IPS-18a (cell line): ENCODE data around the gene ABO.
"Not testable (repeated sequence)": the region's sequence is repeated elsewhere in the genome, so short reads cannot be mapped to it uniquely, and the experiment has no call there.

Experiments used
- H3K27ac ChIP-seq: one replicate; pipeline ENCODE4 v1.5.1; 2013; ENCODE audit warnings: low read length
- H3K27me3 ChIP-seq: one replicate; pipeline ENCODE4 v1.6.1; 2013; ENCODE audit warnings: mild to moderate bottlenecking, low read length; ENCODE audit not compliant: control insufficient read depth, insufficient read depth
- H3K36me3 ChIP-seq: one replicate; pipeline ENCODE4 v1.6.1; 2013; ENCODE audit warnings: low read depth, low read length; ENCODE audit not compliant: control insufficient read depth
- H3K4me1 ChIP-seq: one replicate; pipeline ENCODE4 v1.6.1; 2013; ENCODE audit warnings: low read depth, low read length; ENCODE audit not compliant: control insufficient read depth
- H3K4me3 ChIP-seq: one replicate; pipeline ENCODE4 v1.5.1; 2013; ENCODE audit warnings: low read length
- H3K9ac ChIP-seq: one replicate; pipeline ENCODE4 v1.6.1; 2013; ENCODE audit warnings: mild to moderate bottlenecking, low read length, moderate library complexity
- H3K9me3 ChIP-seq: one replicate; pipeline ENCODE4 v1.6.1; 2013; ENCODE audit warnings: low read depth, low read length; ENCODE audit not compliant: control insufficient read depth

The ABO gene

DNA sequence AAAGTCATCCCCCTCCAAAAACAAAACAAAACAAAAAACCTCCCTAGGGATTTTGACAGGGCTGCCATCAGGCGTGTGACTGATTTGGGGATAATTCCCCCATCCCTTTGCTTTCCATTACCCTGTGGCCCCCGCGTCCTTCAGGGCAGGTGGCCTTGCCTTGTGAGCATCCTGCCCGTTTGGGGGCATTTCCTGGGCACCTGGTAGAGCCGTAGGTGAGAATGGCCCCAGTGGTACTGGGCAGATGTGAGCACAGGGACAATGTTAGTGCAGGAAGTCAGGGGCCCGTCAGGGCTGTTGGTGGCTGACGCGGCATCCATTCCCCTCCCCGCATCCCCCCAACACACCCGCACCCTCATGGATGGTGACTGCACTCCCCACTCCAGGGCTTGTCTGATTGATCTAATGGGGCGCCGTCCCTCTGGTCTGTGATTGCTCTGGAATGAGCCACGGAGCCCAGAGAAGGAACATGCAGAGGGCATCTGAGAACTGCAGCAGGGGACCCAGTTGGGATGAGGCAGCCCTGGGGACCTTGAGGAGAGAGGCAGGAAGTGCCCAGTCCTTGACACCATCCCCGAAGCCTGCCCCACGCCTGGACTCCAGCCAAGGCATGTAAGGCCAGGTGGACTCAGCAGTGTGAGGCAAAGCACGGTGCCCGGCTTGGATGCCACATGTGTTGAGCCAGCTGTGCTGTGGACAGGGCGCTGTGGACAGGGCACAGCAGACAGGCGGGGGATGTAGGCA, 38.5 kb downstream of the ABO start:
- H3K9ac ChIP-seq, result not testable (repeated sequence)

DNA sequence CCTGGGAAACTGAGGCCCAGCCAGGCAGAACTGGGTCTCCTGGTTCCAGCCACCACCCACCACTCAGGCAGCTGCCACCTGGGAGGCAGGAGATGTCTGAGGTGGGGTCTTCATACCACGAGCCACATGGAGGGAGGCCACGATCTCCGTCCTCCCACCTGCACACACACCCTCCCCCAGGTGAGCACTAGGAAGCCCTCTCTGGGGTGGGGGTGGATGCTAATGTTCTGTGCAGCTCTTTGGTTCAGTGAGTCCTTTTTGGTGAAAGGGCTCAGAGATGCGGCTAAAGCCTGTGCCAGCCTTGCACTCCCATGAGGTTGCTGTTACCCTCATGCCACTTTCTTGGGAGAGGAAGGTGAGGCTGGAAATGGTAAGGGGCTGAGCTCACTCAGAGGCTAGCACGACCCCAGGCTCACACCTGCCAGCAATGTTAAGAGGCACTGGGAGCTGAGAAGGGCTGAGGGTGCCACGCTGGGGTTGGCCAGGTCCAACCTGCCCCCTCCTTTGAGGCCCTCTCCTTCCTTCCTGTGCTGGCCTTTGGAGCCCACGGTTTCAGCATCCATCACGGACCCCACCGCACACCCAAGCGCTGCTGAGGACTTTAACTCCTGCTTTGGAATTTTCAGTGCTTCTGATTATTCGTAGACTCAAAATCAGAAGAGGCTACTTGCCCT, 39.3 kb downstream of the ABO start:
- Histone ChIP-seq H3K9me3 (no peaks in the 10 kb centered on the region), H3K4me3 (no peak overlapping the region), H3K36me3 (no peaks in the 10 kb centered on the region), H3K4me1 (no peaks in the 10 kb centered on the region), H3K27ac (no peak overlapping the region), H3K9ac (no peak overlapping the region), H3K27me3 (peaks cover 17% of the 10 kb centered on the region)

More for the DNA sequence above, 38.5 kb downstream of the ABO start:
- H3K27ac ChIP-seq, H3K36me3 ChIP-seq, H3K4me1 ChIP-seq, H3K4me3 ChIP-seq, H3K9me3 ChIP-seq: not testable (repeated sequence)
- H3K27me3 ChIP-seq, result peaks cover 17% of the 10 kb centered on the region

DNA sequence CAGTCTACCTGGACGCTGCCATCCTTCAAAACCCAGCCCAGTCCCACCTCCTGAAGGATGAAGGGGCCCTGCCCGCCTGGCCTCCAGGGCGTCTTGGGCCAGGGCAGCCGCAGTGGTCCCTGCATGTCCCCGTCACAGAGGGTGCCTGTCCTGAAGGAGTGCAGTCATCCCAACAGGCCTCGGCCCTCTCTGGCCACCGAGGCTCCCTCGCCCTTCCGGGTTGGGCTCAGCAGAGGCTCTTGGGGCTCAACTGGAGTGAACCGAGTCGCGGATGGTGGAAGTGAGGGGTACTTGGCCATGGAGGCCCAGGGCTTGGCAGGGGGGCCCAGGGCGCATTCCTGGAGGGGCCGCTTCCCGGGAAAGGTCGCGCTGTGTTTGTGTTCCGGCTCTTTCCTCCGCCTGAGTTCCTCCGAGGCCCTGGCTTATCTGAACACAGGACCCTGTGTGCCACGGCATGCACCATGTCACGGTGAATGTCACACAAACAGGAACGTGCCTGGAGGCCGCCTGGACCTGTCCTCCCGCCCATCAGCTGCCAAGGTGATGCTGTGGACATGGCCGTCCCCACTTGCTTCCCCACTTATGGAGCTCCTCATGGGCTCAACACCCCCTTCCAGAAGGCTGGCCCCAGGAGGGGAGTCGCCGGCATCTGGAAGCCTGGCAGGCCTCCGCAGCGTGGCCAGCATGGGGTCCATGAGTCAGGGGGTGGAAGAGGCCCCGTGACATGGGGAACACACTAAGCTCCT, 40.3 kb downstream of the ABO start:
- Histone ChIP-seq H3K4me3 (no peak overlapping the region), H3K9me3 (no peaks in the 10 kb centered on the region), H3K27me3 (peaks cover 17% of the 10 kb centered on the region), H3K9ac (no peak overlapping the region), H3K4me1 (no peaks in the 10 kb centered on the region), H3K27ac (no peak overlapping the region), H3K36me3 (no peaks in the 10 kb centered on the region)

DNA sequence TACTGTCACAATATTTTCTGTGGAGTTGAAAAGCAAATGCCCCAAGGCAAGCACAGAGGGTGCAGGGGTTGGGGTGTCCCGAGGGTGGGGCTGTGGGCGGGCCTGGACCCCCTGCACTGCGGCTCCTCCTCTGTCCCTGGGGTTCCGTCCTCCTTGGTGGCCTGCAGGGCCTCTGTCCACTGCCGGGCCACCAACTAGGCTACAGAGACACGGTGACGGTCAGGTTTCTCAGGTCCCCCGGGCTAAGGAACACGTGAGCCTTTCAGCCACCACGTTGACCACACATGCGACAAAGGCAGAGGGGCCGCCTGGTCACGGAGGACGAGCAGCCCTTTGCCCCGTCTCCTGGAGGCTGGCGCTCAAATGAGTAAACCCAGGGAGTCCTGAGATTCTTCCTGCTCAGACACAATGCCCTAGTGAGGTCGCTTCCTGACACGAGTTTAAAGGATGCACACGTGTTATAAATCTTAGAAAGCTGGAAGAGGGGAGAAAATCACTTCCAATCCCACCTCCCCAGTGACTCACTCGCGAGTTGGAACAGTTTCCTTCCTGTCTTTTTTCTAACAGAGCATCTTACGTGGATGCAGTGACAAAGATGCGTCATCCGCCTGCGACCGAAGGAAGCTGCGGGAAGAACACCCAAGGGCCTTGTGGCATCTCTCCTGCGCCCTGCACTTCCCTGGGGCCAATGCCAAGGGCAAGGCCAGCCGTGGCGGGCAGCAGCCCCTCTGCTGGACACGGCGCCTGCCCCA, 41.1 kb downstream of the ABO start:
- Histone ChIP-seq H3K36me3 (no peaks in the 10 kb centered on the region), H3K9me3 (no peaks in the 10 kb centered on the region), H3K9ac (no peak overlapping the region), H3K27me3 (peaks cover 17% of the 10 kb centered on the region), H3K27ac (no peak overlapping the region), H3K4me1 (no peaks in the 10 kb centered on the region), H3K4me3 (no peak overlapping the region)

DNA sequence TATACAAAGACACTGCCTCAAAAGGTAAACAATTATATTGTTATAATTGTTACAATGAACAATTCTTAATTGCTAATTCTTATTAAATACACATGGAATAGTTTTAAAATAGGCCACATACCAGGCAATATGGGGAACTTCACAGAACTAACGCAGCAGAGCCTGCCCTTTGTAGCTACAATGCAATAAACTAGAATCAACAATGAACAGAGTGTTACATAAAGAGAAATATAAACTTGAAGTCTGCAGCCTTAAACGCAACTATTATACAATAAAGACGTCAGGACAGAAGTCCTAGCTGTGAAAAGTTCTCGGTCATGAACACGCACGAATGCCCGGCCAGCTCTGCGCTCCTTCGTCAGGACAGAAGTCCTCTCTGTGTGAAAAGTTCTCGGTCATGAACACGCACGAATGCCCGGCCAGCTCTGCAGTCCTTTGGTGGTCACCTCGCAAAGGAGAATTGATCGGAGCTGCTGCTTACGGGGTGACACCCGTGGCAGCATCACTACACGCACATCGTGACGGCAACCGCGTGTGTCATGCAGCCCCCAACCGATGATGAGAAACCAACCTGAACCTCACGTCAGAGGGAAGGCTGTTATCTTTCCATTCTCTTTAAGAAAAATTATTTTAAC, 43.0 kb downstream of the ABO start:
- not testable (repeated sequence) for H3K36me3 ChIP-seq, H3K9ac ChIP-seq, H3K4me3 ChIP-seq, H3K9me3 ChIP-seq, H3K27ac ChIP-seq, H3K4me1 ChIP-seq, H3K27me3 ChIP-seq

DNA sequence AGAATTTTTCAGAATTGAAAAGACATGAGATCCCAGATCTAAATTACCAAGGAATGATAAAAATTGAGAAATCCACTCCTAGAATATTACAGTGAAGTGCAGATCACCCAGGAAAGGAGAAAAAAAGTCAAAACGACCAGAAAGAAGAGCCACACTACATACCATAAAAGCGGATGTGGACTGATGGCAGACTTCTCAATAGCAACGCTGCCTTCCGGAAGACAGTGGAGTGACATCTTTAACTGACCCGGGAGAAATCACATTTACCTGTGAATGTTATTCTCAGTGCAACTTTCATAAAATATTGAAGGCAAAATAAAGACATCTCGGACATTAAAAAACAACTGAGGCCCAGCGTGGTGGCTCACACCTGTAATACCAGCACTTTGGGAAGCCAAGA, 44.5 kb downstream of the ABO start:
- H3K9me3 ChIP-seq, H3K27me3 ChIP-seq, H3K27ac ChIP-seq, H3K36me3 ChIP-seq, H3K4me1 ChIP-seq, H3K4me3 ChIP-seq, H3K9ac ChIP-seq: not testable (repeated sequence)

DNA sequence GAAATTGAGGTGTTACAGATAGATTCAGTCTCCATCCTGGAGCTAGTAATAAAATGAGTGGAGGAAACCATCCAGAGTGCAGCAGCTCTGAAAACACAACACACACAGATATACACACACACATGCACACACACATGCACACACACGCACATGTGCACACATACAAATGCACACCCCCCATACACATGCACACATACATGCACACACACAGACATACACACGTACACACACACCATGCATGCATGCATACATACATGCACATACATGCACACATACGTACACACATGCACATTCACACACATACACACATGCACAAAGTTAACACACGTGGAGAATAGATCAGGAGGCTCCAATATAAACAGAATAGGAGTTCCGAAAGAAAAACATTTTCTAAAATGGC, 44.9 kb downstream of the ABO start:
- Histone ChIP-seq H3K27ac (no peak overlapping the region), H3K9me3 (no peaks in the 10 kb centered on the region), H3K36me3 (no peaks in the 10 kb centered on the region), H3K9ac (no peak overlapping the region), H3K4me1 (no peaks in the 10 kb centered on the region), H3K27me3 (no peaks in the 10 kb centered on the region), H3K4me3 (no peak overlapping the region)

DNA sequence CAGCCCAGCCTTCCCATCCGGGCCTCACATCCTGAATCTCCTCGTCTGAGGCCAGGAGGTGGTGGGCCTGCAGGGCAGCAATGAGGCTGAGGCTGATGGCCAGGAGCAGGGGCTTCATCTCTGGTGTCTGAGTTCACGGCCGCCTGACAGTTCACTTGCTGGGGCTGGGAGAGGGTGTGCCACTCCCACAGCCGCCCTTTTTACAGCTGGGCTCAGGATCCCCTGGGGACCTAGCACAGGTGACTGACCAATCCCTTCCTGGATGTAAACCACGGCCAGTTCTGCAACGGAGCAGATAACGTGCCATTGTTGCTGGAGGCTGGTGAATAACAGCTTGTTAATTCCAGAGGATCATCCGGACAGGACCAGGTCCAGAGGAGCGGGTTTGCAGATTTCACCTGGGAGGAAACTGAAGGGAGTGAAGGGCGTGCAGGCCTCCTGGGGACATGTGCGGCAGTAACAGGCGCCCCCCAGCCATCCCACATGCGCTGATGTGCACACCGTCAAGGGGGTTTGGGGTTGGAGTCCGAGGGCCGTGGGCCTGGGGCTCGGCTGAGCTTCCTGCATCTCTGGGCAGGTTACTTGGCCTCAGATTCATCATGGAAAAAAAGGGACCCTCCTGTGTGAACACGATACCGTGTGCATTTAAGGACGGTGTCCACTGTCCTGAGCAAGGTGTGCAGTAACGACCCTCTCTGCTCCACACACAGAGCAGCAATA, 46.4 kb downstream of the ABO start:
- H3K4me3 ChIP-seq, H3K4me1 ChIP-seq, H3K9me3 ChIP-seq, H3K9ac ChIP-seq, H3K27ac ChIP-seq, H3K27me3 ChIP-seq, H3K36me3 ChIP-seq: not testable (repeated sequence)

DNA sequence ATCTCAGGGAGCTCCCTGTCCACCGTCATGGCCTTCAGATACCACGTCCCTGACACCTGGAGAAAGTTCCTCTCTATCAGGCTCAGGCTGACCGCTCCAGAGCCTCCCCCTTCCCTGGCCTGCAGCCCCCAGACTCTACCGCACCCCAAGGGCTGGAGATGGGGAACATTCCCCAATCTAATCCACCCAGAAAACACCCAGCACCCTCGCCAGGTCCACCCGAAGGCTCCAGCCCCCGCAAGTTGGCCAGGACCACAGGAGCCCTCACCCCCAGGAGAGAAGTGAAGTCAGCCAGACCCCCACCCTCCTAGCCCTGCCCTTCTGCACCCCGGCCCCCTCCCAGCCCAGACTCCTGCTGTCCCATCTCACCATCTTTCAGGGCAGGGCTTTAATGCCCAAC, 47.0 kb downstream of the ABO start:
- H3K27ac ChIP-seq, H3K36me3 ChIP-seq, H3K27me3 ChIP-seq, H3K4me1 ChIP-seq, H3K9me3 ChIP-seq, H3K4me3 ChIP-seq, H3K9ac ChIP-seq: not testable (repeated sequence)

DNA sequence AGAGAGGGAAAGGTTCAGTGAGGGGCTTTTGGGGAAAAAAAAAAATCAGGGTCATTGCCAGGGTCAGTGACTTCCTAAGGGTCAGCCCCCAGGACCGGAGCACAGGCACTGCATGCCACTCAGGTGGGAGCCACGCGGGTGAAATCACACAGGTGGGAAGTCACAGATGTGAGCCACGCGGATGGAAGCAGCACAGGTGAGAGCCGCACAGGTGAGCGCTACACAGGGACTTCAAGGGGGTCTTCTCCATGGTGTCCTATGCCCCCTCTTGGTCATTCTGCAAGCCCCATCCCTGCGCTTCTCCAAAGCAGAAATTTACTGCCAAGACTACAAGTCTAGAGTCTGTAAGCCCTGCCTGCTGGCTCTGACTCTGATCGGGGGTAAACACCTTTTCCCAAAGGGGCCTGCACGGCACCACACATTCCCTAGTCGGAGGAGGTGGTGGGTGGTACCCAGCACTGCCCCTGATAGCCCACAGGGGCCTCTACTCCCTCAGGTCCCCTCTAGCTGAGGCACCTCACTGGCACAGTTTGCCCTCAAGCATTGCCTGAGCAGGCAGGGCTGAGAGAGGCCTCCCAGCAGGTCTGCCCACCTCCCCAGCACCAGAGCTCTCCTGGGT, 47.6 kb downstream of the ABO start:
- no peaks in the 10 kb centered on the region for H3K36me3 ChIP-seq
- H3K27me3 ChIP-seq, result no peaks in the 10 kb centered on the region
- no peak overlapping the region for H3K27ac ChIP-seq
- no peak overlapping the region for H3K4me3 ChIP-seq
- H3K9ac ChIP-seq, result no peak overlapping the region
- no peaks in the 10 kb centered on the region for H3K4me1 ChIP-seq
- H3K9me3 ChIP-seq, result no peaks in the 10 kb centered on the region
